Neural cell (in vitro differentiated cells): ENCODE data around the gene KDM4B. TPM values are rescaled to one million over a fixed set of nuclear protein-coding genes. Genes with fewer than 3 reads are reported as not detected.

Source experiments
- H2AFZ ChIP-seq: fragments of 200-600, 300-800 bp; sonication (generic), shearing (Covaris generic); 2 replicates; pipeline ENCODE4 v1.6.0; 2014; ENCODE audit warnings: low read depth, mild to moderate bottlenecking, antibody characterized with exemption, low read length, moderate library complexity
- H3F3A ChIP-seq: fragments of 200-600 bp; shearing (Covaris generic); 2 replicates; pipeline ENCODE4 v1.6.1; 2016; ENCODE audit warnings: mild to moderate bottlenecking, moderate library complexity, mixed read lengths, antibody characterized with exemption, low read length; ENCODE audit not compliant: insufficient read depth, poor library complexity, severe bottlenecking
- H3K27ac ChIP-seq: fragments of 200-600, 300-800 bp; sonication (generic), shearing (Covaris generic); 2 replicates; pipeline ENCODE4 v1.5.1; 2014; ENCODE audit warnings: mild to moderate bottlenecking, low read length, moderate library complexity
- H3K27me3 ChIP-seq: fragments of 300-800, 200-600 bp; sonication (generic), shearing (Covaris generic); 2 replicates; pipeline ENCODE4 v1.6.0; 2014; ENCODE audit warnings: mild to moderate bottlenecking, low read depth, low read length, moderate library complexity; ENCODE audit not compliant: insufficient read depth
- H3K36me3 ChIP-seq: fragments of 300-800, 200-600 bp; sonication (generic), shearing (Covaris generic); 2 replicates; pipeline ENCODE4 v1.5.1; 2014; ENCODE audit warnings: mild to moderate bottlenecking, antibody characterized with exemption, low read length, moderate library complexity; ENCODE audit not compliant: insufficient read depth
- H3K4me2 ChIP-seq: fragments of 300-800, 200-600 bp; sonication (generic), shearing (Covaris generic); 2 replicates; pipeline ENCODE4 v1.6.0; 2014; ENCODE audit warnings: mild to moderate bottlenecking, low read length
- H3K4me3 ChIP-seq: fragments of 300-800, 200-600 bp; sonication (generic), shearing (Covaris generic); 2 replicates; pipeline ENCODE4 v1.5.1; 2014; ENCODE audit warnings: mild to moderate bottlenecking, low read length, moderate library complexity
- H3K79me2 ChIP-seq: fragments of 200-600 bp; shearing (Covaris generic); replicated peaks from 2 replicates; pipeline ENCODE4 v1.6.0; 2014; ENCODE audit warnings: mild to moderate bottlenecking, low read length, moderate library complexity; ENCODE audit not compliant: insufficient read depth
- H3K9ac ChIP-seq: fragments of 300-800, 200-600 bp; sonication (generic), shearing (Covaris generic); 2 replicates; pipeline ENCODE4 v1.6.1; 2016; ENCODE audit warnings: mild to moderate bottlenecking, low read length, mixed read lengths
- H3K9me2 ChIP-seq: fragments of 200-600 bp; shearing (Covaris generic); 2 replicates; pipeline ENCODE4 v1.6.1; 2016; ENCODE audit warnings: mild to moderate bottlenecking, low read length, mixed read lengths; ENCODE audit not compliant: insufficient read depth
- H3K9me3 ChIP-seq: fragments of 200-600, 300-800 bp; sonication (generic), shearing (Covaris generic); 2 replicates; pipeline ENCODE4 v1.6.1; 2016; ENCODE audit warnings: mild to moderate bottlenecking, mixed run types, low read length, moderate library complexity, mixed read lengths
- H4K20me1 ChIP-seq: fragments of 200-600 bp; shearing (Covaris generic); 2 replicates; pipeline ENCODE4 v1.6.1; 2016; ENCODE audit warnings: mild to moderate bottlenecking, mixed run types; ENCODE audit not compliant: insufficient read depth
- EP300 ChIP-seq: fragments of 450-650 bp; conservative IDR thresholded peaks from 2 replicates; pipeline ENCODE4 v1.6.1; 2014; ENCODE audit warnings: antibody characterized with exemption, mild to moderate bottlenecking, moderate library complexity; ENCODE audit not compliant: poor library complexity, severe bottlenecking
- EZH2 ChIP-seq: fragments of 200-600, 300-800 bp; shearing (Covaris generic), sonication (generic); IDR thresholded peaks from 2 replicates; pipeline ENCODE4 v1.6.1; 2014; ENCODE audit warnings: antibody characterized with exemption, low read length, borderline replicate concordance, mild to moderate bottlenecking; ENCODE audit not compliant: insufficient read depth, poor library complexity, severe bottlenecking
- MXI1 ChIP-seq: fragments of 450-650 bp; conservative IDR thresholded peaks from 2 replicates; pipeline ENCODE4 v1.6.1; 2014; ENCODE audit warnings: antibody characterized with exemption, mild to moderate bottlenecking; ENCODE audit not compliant: poor library complexity, severe bottlenecking
- POLR2AphosphoS5 ChIP-seq: IDR thresholded peaks from 2 replicates; pipeline ENCODE4 v1.6.1; 2012
- RAD21 ChIP-seq: fragments of 450-650 bp; conservative IDR thresholded peaks from 2 replicates; pipeline ENCODE4 v1.6.1; 2014; ENCODE audit warnings: antibody characterized with exemption, mild to moderate bottlenecking, moderate library complexity
- SMC3 ChIP-seq: fragments of 450-650 bp; conservative IDR thresholded peaks from 2 replicates; pipeline ENCODE4 v1.6.1; 2014; ENCODE audit warnings: antibody characterized with exemption, mild to moderate bottlenecking, moderate library complexity; ENCODE audit not compliant: poor library complexity
- TAF1 ChIP-seq: IDR thresholded peaks from 2 replicates; pipeline ENCODE4 v1.6.1; 2012; ENCODE audit warnings: low read depth
- polyA plus RNA-seq: library from polyadenylated mRNA; depleted of rRNA; stranded (reverse); fragments of >200 nt; gene quantifications from 2 replicates; pipeline ENCODE4 v1.2.3, GENCODE V29; 2014
- TF ChIP-seq, protein P1 (sequence below): fragments of 450-650 bp; IDR thresholded peaks from 2 replicates; pipeline ENCODE4 v1.5.1; 2014; ENCODE audit warnings: antibody characterized with exemption, mild to moderate bottlenecking, moderate library complexity; ENCODE audit not compliant: poor library complexity, severe bottlenecking
- TF ChIP-seq, protein P2 (sequence below): IDR thresholded peaks from 2 replicates; pipeline ENCODE4 v1.6.1; 2012; ENCODE audit warnings: borderline replicate concordance

KDM4B gene
- polyA plus RNA-seq, 1 donor from 2014 or later = 19.1 TPM

DNA sequence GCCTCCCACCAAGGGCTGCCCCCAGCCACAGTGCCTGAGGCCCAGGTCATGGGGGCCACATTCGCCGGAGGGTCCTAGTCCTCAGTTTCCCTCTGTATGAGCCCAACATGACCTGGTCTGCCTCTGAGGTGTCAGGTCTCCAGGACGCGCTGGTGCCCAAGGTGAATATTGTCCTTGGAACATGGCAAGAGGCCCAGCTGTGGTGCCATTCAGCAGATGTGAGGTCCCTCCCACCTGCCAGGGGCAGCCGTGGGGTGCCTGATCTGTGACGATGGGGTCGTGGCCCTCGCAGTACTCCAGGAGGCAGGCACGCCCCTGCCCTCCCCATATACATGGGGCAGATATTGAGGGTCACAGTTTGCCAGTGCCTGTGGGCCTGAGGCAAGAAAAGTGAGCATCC lies 151.9 kb downstream of the KDM4B start:
- H3K27ac ChIP-seq = no peak overlapping the region
- H3K9ac ChIP-seq = no peak overlapping the region
- no peaks in the 10 kb centered on the region for H3K9me2 ChIP-seq
- no peaks in the 10 kb centered on the region for H3K79me2 ChIP-seq
- H3K27me3 ChIP-seq = no peaks in the 10 kb centered on the region
- no peak overlapping the region for H3K4me2 ChIP-seq
- H4K20me1 ChIP-seq = no peaks in the 10 kb centered on the region
- no peaks in the 10 kb centered on the region for H3K36me3 ChIP-seq
- no peak overlapping the region for H3K4me3 ChIP-seq
- no peak overlapping the region for H2AFZ ChIP-seq
- H3K9me3 ChIP-seq = no peaks in the 10 kb centered on the region
- TF ChIP-seq SMC3 (no peak), POLR2AphosphoS5 (no peak), TAF1 (no peak), MXI1 (no peak), EZH2 (no peak), RAD21 (no peak), EP300 (no peak)
- TF ChIP-seq, protein P1, sequence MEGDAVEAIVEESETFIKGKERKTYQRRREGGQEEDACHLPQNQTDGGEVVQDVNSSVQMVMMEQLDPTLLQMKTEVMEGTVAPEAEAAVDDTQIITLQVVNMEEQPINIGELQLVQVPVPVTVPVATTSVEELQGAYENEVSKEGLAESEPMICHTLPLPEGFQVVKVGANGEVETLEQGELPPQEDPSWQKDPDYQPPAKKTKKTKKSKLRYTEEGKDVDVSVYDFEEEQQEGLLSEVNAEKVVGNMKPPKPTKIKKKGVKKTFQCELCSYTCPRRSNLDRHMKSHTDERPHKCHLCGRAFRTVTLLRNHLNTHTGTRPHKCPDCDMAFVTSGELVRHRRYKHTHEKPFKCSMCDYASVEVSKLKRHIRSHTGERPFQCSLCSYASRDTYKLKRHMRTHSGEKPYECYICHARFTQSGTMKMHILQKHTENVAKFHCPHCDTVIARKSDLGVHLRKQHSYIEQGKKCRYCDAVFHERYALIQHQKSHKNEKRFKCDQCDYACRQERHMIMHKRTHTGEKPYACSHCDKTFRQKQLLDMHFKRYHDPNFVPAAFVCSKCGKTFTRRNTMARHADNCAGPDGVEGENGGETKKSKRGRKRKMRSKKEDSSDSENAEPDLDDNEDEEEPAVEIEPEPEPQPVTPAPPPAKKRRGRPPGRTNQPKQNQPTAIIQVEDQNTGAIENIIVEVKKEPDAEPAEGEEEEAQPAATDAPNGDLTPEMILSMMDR = no peak
- TF ChIP-seq, protein P2, sequence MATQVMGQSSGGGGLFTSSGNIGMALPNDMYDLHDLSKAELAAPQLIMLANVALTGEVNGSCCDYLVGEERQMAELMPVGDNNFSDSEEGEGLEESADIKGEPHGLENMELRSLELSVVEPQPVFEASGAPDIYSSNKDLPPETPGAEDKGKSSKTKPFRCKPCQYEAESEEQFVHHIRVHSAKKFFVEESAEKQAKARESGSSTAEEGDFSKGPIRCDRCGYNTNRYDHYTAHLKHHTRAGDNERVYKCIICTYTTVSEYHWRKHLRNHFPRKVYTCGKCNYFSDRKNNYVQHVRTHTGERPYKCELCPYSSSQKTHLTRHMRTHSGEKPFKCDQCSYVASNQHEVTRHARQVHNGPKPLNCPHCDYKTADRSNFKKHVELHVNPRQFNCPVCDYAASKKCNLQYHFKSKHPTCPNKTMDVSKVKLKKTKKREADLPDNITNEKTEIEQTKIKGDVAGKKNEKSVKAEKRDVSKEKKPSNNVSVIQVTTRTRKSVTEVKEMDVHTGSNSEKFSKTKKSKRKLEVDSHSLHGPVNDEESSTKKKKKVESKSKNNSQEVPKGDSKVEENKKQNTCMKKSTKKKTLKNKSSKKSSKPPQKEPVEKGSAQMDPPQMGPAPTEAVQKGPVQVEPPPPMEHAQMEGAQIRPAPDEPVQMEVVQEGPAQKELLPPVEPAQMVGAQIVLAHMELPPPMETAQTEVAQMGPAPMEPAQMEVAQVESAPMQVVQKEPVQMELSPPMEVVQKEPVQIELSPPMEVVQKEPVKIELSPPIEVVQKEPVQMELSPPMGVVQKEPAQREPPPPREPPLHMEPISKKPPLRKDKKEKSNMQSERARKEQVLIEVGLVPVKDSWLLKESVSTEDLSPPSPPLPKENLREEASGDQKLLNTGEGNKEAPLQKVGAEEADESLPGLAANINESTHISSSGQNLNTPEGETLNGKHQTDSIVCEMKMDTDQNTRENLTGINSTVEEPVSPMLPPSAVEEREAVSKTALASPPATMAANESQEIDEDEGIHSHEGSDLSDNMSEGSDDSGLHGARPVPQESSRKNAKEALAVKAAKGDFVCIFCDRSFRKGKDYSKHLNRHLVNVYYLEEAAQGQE = no peak
- H3F3A ChIP-seq = no peaks in the 10 kb centered on the region

DNA sequence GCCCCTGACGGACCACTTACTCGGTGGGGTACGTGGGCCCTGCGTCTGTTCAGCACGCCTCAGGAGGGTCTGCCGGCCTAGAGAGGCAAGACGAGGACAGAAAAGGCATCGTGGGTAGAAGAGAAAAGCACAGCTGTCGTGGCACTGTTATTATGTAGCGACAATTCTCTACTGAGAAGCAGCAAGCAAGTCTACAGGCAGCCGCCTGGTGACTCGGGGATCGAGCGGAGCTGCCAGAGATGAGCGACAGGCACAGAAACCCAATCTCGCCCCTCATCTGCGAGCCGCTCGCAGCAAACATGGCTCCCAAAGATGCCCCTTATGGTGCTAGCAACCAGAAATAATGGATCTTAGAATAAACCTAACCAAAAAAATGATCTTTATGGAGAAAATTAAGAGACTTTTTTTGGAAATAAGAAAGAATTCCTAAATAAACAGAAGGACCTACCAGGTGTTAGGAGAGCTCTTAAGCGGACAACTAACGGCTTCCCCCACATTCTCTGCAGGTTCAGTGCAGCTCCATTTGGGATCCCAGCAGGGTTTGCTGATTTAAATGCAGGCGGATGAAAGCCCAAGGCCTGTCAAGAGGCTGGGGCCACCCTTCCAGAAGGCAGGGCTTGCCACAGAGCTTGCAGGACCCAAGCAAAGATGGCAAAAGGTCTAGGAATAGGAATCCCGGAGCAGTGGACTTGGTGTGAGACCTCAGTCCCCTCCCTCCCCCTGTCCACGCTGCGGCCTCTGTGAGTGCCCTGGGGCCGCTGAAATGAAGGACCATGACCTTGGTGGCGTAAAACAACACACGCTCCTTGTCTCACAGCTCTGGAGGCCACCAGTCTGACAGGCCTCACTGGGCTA lies 152.6 kb downstream of the KDM4B start:
- H3K4me3 ChIP-seq = no peak overlapping the region
- TF ChIP-seq SMC3 (no peak), EP300 (no peak), EZH2 (no peak), MXI1 (no peak), POLR2AphosphoS5 (no peak), RAD21 (no peak), TAF1 (no peak)
- TF ChIP-seq, protein P1 = no peak
- TF ChIP-seq, protein P2 = no peak
- no peak overlapping the region for H3K4me2 ChIP-seq
- no peaks in the 10 kb centered on the region for H3K79me2 ChIP-seq
- H3K27me3 ChIP-seq = no peaks in the 10 kb centered on the region
- H3F3A ChIP-seq = no peaks in the 10 kb centered on the region
- no peak overlapping the region for H3K9ac ChIP-seq
- no peak overlapping the region for H2AFZ ChIP-seq
- no peaks in the 10 kb centered on the region for H4K20me1 ChIP-seq
- H3K9me2 ChIP-seq = no peaks in the 10 kb centered on the region
- no peaks in the 10 kb centered on the region for H3K9me3 ChIP-seq
- H3K27ac ChIP-seq = no peak overlapping the region
- H3K36me3 ChIP-seq = no peaks in the 10 kb centered on the region
